K562 (cell line): Measurements from ENCODE around the gene LATS1. TPM values are rescaled to one million over a fixed set of nuclear protein-coding genes. Genes with fewer than 3 reads are reported as not detected.
A peak's percentile ranks its signal among the peaks of the same experiment; 100 is the strongest.

Experiments used
- BRD4 ChIP-seq: fragments of 200-600 bp; sonication (generic); IDR thresholded peaks from 2 replicates; pipeline ENCODE4 v1.6.1; 2017; ENCODE audit warnings: inconsistent platforms
- CREM ChIP-seq: IDR thresholded peaks from 2 replicates; pipeline ENCODE4 v1.6.1; 2014; ENCODE audit warnings: antibody characterized with exemption, low read depth
- DLX4 ChIP-seq: fragments of 250-450 bp; sonication (Bioruptor Pico); IDR thresholded peaks from 2 replicates; pipeline ENCODE4 v1.6.1; 2021; ENCODE audit warnings: mild to moderate bottlenecking
- EHMT2 ChIP-seq: fragments of 450-650 bp; IDR thresholded peaks from 2 replicates; pipeline ENCODE4 v1.6.1; 2018; ENCODE audit warnings: antibody characterized with exemption
- MAFK ChIP-seq: IDR thresholded peaks from 2 replicates; pipeline ENCODE4 v1.6.1; 2011; ENCODE audit warnings: low read length, improper control_type of control experiment
- MEF2D ChIP-seq: conservative IDR thresholded peaks from 2 replicates; pipeline ENCODE4 v1.6.1; 2016; ENCODE audit warnings: low read depth, missing genetic modification characterization, missing compliant biosample characterization
- POLR2H ChIP-seq: IDR thresholded peaks from 2 replicates; pipeline ENCODE4 v1.6.1; 2016; ENCODE audit warnings: missing genetic modification characterization, low read depth, mild to moderate bottlenecking, control low read depth, missing compliant biosample characterization, moderate library complexity
- ZNF133 ChIP-seq: fragments of 250-450 bp; sonication (Bioruptor Pico); IDR thresholded peaks from 2 replicates; pipeline ENCODE4 v1.4.0; 2020; ENCODE audit warnings: mild to moderate bottlenecking
- ZNF134 ChIP-seq: fragments of 250-450 bp; sonication (Bioruptor Pico); conservative IDR thresholded peaks from 2 replicates; pipeline ENCODE4 v1.4.0; 2020
- ZNF3 ChIP-seq: fragments of 250-450 bp; sonication (Bioruptor Pico); IDR thresholded peaks from 2 replicates; pipeline ENCODE4 v1.5.0; 2021; ENCODE audit warnings: mild to moderate bottlenecking, moderate library complexity
- polyA plus RNA-seq, 8 experiments: library from polyadenylated mRNA; depleted of rRNA in 4 of 8; stranded (reverse) in 5 of 8; unstranded in 3 of 8; fragments of >200 nt; fragmentation: Nextera tagmentation in 2 of 8; fragmentation: Illumina TruSeq in 1 of 8; extraction: Ambion mirVana in 2 of 8; extraction: Trizol in 1 of 8; gene quantifications; 2 replicates each; pipeline versions ENCODE4 v1.2.1 to v1.2.3, GENCODE V29; 2011 to 2014; ENCODE audit warnings: inconsistent platforms in 1 of 8, missing spikeins in 1 of 8
- total RNA-seq, 7 experiments: library from RNA; depleted of rRNA in 6 of 7; stranded (reverse); fragments of >200 nt in 6 of 7; fragmentation: Illumina TruSeq in 2 of 7; extraction: Trizol in 2 of 7; gene quantifications; 2 replicates each; pipeline versions ENCODE4 v1.2.1 to v1.2.3, GENCODE V29; 2011 to 2021; ENCODE audit warnings: low replicate concordance in 1 of 7
- TF ChIP-seq, protein P1 (sequence below), 2 experiments: IDR thresholded peaks; 2 replicates each; pipeline ENCODE4 v1.6.1; 2012; ENCODE audit warnings: improper control_type of control experiment in 2 of 2, low read depth in 2 of 2, low read length in 2 of 2, borderline replicate concordance in 1 of 2
- TF ChIP-seq, protein P2 (sequence below): fragments of 250-450 bp; sonication (Bioruptor Pico); IDR thresholded peaks from 2 replicates; pipeline ENCODE4 v1.4.0; 2020
- TF ChIP-seq, protein P3 (sequence below): sonication (generic); formaldehyde crosslinking; IDR thresholded peaks from 2 replicates; pipeline ENCODE4 v1.8.0; 2022; ENCODE audit warnings: missing genetic modification reagents, mild to moderate bottlenecking, borderline replicate concordance
- TF ChIP-seq, protein P4 (sequence below): fragments of 450-650 bp; IDR thresholded peaks from 2 replicates; pipeline ENCODE4 v1.6.1; 2018; ENCODE audit warnings: mild to moderate bottlenecking, low read depth; ENCODE audit not compliant: partially characterized antibody

The LATS1 gene
- total and polyA plus RNA-seq, 9 of the 15 experiments (the other 6 are each of a cell fraction or from before 2014, with no cell fraction given): 5.0 to 36.3 (median 18.4) TPM

DNA sequence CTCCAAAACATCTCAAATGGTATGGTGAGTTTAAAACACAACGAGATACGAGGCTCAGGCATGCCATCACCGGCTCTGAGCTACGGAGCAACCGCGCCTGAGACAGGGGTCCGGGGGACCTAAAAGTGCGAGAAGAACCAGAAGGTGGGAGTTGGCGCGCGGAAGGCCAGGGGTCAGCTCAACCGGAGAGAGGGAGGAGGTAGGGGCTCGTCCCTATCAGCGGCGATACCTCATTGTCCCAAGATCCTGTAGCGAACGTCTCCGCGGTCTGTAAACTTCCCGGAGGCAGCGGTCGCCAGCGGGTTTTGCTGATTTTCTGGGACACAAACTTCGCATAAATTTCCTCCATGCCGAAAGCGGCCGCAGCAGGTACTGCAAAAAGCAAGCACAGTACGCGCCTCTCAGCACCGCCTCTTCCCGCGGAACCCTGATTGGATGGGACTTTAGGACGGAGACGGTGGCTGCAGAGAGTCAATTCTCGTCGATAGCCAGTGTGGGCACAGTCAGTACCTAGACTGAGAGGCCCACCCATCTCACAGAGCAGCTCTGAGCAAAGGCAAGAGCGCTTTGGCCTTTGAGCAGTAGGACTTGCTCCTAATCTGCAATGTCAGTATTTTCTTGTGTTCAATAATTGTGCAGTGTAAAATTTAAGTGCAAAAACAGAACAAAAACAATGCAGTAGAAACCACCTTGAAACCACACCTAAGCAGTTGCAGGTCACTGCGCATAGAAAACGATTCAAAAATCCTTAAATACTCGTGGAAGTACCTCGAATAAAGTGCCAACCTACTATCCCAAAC is 28.4 kb upstream of the LATS1 start, which contains the start of gene NUP43 (continued):
- TF ChIP-seq MEF2D (tag): 0 out of 2 replicates have a peak, but pooled peaks have one; percentile 24
- TF ChIP-seq, protein P1, sequence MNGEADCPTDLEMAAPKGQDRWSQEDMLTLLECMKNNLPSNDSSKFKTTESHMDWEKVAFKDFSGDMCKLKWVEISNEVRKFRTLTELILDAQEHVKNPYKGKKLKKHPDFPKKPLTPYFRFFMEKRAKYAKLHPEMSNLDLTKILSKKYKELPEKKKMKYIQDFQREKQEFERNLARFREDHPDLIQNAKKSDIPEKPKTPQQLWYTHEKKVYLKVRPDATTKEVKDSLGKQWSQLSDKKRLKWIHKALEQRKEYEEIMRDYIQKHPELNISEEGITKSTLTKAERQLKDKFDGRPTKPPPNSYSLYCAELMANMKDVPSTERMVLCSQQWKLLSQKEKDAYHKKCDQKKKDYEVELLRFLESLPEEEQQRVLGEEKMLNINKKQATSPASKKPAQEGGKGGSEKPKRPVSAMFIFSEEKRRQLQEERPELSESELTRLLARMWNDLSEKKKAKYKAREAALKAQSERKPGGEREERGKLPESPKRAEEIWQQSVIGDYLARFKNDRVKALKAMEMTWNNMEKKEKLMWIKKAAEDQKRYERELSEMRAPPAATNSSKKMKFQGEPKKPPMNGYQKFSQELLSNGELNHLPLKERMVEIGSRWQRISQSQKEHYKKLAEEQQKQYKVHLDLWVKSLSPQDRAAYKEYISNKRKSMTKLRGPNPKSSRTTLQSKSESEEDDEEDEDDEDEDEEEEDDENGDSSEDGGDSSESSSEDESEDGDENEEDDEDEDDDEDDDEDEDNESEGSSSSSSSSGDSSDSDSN (IDR thresholded peaks at IDR 0.05; ENCODE audit: borderline replicate concordance in 1 of 2, low read depth in 2 of 2, low read length in 2 of 2): no peak
- no peak for TF ChIP-seq POLR2H (tag)
- TF ChIP-seq EHMT2: no peak
- TF ChIP-seq ZNF134 (CRISPR knock-in tag): peak; percentile 87
- TF ChIP-seq DLX4 (CRISPR knock-in tag): no peak
- no peak for TF ChIP-seq ZNF133 (CRISPR knock-in tag)
- TF ChIP-seq, protein P2, sequence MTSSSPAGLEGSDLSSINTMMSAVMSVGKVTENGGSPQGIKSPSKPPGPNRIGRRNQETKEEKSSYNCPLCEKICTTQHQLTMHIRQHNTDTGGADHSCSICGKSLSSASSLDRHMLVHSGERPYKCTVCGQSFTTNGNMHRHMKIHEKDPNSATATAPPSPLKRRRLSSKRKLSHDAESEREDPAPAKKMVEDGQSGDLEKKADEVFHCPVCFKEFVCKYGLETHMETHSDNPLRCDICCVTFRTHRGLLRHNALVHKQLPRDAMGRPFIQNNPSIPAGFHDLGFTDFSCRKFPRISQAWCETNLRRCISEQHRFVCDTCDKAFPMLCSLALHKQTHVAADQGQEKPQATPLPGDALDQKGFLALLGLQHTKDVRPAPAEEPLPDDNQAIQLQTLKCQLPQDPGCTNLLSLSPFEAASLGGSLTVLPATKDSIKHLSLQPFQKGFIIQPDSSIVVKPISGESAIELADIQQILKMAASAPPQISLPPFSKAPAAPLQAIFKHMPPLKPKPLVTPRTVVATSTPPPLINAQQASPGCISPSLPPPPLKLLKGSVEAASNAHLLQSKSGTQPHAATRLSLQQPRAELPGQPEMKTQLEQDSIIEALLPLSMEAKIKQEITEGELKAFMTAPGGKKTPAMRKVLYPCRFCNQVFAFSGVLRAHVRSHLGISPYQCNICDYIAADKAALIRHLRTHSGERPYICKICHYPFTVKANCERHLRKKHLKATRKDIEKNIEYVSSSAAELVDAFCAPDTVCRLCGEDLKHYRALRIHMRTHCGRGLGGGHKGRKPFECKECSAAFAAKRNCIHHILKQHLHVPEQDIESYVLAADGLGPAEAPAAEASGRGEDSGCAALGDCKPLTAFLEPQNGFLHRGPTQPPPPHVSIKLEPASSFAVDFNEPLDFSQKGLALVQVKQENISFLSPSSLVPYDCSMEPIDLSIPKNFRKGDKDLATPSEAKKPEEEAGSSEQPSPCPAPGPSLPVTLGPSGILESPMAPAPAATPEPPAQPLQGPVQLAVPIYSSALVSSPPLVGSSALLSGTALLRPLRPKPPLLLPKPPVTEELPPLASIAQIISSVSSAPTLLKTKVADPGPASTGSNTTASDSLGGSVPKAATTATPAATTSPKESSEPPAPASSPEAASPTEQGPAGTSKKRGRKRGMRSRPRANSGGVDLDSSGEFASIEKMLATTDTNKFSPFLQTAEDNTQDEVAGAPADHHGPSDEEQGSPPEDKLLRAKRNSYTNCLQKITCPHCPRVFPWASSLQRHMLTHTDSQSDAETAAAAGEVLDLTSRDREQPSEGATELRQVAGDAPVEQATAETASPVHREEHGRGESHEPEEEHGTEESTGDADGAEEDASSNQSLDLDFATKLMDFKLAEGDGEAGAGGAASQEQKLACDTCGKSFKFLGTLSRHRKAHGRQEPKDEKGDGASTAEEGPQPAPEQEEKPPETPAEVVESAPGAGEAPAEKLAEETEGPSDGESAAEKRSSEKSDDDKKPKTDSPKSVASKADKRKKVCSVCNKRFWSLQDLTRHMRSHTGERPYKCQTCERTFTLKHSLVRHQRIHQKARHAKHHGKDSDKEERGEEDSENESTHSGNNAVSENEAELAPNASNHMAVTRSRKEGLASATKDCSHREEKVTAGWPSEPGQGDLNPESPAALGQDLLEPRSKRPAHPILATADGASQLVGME (CRISPR knock-in tag): peak; percentile 79; the same call in 1 of the 2 replicates
- peak; percentile 87 for TF ChIP-seq CREM
- peak; percentile 54; the same call in 1 of the 2 replicates for TF ChIP-seq ZNF3 (CRISPR knock-in tag)
- TF ChIP-seq, protein P3, sequence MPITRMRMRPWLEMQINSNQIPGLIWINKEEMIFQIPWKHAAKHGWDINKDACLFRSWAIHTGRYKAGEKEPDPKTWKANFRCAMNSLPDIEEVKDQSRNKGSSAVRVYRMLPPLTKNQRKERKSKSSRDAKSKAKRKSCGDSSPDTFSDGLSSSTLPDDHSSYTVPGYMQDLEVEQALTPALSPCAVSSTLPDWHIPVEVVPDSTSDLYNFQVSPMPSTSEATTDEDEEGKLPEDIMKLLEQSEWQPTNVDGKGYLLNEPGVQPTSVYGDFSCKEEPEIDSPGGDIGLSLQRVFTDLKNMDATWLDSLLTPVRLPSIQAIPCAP (CRISPR knock-in tag): no peak
- TF ChIP-seq BRD4: no peak
- TF ChIP-seq, protein P4, sequence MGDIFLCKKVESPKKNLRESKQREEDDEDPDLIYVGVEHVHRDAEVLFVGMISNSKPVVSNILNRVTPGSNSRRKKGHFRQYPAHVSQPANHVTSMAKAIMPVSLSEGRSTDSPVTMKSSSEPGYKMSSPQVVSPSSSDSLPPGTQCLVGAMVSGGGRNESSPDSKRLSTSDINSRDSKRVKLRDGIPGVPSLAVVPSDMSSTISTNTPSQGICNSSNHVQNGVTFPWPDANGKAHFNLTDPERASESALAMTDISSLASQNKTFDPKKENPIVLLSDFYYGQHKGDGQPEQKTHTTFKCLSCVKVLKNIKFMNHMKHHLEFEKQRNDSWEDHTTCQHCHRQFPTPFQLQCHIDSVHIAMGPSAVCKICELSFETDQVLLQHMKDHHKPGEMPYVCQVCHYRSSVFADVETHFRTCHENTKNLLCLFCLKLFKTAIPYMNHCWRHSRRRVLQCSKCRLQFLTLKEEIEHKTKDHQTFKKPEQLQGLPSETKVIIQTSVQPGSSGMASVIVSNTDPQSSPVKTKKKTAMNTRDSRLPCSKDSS: no peak
- TF ChIP-seq MAFK: peak; percentile 31; the same call in 1 of the 2 replicates
